Activated CD8-positive, alpha-beta memory T cell treated with anti-CD3 and anti-CD28 coated beads, Interleukin-2, amount 50 U/mL, for 24 hours (primary cell): ENCODE data around the gene OCEL1.

Experiments
- DNase-seq: peaks from one replicate; pipeline ENCODE4 v3.0.0-alpha.2; 2020; ENCODE audit errors: extremely low read depth

Gene OCEL1

DNA sequence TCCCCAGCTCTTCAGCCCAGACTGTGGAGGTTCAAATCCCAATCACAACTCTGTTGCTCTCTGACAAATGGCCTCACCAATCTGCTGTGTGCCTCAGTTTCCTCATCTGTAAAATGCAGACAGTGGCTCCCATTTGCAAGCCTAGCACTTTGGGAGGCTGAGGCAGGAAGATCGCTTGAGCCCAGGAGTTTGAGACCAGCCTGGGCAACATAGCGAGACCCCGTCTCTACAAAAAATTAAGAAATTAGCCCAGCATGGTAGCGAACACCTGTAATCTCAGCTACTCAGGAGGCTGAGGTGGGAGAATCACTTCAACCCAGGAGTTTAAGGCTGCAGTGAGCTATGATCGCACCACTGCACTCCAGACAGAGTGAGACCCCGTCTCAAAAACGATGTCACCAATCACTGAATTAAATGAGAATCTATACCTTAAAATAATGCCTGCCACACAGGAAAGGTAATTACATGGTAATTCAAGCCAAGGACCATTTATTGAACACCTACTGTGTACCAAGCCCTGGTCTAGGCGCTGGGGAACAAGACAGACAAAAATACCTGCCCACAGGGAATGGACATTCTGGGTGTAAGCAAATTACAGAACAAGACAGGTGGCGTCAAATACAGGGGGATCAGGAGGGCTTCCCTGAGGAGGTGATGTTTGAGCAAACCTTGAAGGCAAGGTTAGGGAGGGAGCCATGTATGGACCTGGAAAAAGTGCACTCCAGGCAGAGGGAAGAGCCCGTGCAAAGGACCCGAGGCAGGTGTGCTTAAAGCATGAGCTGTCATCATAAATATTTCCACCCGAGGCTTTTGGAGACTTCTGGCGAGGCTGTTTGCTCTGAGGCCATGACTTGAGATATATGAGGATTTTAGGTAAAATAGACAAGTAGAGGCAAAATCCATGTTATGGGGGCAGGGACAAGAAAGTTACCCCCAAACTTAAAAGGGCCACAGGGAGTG is 12.0 kb downstream of the OCEL1 start:
- DNase-seq: no peak

DNA sequence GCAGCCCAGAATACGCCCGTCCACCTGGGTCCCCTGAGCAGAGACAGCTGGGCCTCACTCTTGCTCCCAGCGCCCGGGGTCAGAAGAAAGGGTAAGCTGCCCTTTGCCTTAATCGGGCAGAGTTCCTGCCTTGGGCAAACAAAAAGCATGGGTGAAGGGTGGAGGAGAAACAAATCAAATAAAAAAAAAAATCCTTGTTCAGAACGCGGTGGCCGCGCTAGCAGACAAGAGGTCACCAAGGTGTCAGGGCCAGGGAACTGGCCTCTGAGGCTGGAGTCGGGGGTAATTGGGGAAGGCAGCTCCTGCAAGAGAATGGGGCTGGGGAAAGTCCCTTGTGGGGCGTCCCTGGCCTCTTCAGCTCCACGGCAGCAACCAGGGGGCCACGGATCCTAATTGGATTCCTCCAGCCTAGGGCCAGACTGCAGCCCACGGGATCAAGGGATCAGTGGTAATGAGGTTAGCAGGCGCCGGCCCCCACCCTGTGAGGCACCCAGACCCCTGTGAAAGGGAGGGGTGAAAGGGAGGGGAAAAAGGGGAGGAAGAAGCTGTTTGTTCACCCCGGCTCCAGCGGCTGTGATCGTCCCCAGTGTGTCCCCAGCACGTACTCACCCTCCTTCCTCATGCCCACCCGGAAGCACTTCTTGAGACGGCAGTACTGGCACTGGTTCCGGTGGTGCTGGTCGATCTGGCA is 14.2 kb downstream of the OCEL1 start:
- no peak for DNase-seq

GRCh38 chr19:17240826-17241399 is 14.9 kb downstream of the OCEL1 start:
- DNase-seq: no peak

DNA sequence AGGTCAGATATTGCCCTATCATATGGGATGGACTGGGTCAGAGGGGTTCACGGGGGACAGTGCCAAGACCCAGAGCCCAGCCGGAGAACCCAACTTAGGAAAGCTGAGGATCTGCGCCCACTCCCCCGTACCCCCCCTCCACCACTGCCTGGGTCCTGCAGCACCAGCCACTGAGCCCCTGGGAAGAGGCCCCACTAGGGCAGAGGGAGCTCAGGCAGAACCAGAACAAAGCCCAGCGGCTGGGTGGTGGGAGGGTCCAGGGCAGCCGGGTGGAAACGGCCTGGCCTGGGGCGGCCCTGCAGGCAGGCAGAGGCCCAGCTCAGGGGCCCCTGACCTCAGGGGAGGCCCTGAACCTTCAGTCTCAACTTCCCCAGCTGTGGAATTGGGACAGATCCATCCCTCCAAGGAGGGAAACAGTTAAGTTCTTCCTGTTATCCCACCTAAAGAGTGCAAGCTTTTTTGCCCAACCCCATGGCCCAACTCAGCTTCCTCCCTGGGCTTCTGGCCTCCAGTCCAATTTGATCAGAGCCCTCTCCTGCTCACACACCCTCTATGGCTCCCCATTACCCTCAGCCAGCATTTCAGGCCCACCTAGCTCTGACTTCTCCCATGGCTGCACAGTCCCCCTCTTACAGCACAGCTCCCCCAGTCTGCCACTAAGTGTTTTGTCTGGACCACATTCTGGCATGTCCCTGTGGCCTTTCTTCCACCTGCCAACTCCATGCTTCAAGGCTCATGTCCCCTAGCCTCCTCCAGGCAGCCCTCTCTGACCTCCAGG is 16.6 kb downstream of the OCEL1 start:
- no peak for DNase-seq

GRCh38 chr19:17243211-17243829 is 17.3 kb downstream of the OCEL1 start:
- DNase-seq: no peak

GRCh38 chr19:17243830-17244617 is 18.0 kb downstream of the OCEL1 start:
- no peak for DNase-seq

GRCh38 chr19:17244618-17245534 is 18.9 kb downstream of the OCEL1 start:
- DNase-seq: no peak

DNA sequence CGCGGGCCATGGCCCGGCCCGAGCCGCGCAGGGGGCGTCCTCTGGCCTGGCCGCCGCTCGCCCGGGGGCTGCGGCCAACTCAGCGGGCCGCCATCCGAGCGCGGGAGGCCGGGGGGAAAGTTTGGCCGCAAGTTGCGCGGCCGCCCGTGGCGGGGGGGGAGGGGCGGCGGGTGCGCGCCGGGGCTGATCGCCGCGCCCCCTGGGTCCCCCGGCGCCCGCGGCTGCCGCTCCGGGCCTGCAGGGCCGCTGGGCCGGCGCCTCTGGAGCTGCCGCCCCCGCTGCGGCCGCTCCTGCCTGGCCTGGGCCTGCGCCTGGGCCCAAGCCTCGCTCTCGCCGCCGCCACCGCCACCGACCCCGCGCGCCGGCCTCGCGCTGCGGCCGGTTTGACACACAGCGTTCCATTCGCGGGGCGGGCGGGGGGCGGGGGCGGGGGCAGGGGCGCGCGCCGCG is 19.5 kb downstream of the OCEL1 start, which contains the start of gene NR2F6:
Gene NR2F6, minus strand, starts transcription at position 385 of the 450 bp plus-strand sequence. CDS start 699 bp downstream, outside the sequence.
- DNase-seq: no peak

DNA sequence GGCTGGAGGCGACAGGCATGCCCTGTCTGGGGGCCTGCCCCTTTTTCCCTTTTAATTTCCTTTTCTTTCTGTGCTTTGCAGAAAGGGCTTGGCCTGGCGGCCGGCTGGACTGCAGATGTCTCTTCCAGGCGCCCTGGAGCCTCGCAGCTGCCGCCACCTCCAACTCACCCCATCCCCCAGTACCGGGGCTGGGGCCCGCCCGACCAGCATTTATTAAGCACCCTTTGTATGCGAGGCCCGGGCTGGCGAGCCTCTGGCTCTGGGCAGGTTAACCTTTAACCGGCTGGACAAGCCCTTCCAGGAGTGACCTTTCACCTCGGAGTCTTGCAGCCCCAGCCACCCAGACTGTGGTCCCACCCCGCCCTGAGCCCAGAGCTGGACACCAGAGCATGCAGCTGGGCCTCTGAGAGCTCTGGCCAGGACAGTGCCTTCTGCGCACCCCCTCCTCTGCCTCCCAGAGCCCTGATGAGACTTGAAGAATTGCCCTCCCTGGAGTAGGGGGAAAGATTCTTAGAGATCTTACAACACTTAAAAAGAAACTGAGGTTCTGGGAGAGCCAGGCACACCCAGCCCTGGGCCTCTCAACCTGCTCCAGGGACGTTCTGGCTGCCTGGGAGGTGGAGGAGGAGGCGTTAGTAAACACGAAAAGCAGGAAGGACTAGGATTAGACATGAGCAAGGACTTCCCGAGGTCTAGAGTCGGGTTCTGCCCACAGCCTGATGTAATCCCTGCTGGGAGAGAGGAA is 20.8 kb downstream of the OCEL1 start:
- DNase-seq: no peak

- DNase-seq: no peak
Observed at GRCh38 chr19:17248011-17248776, 22.2 kb downstream of the OCEL1 start.

- DNase-seq: no peak
Observed at GRCh38 chr19:17249887-17250548, 24.0 kb downstream of the OCEL1 start.

- DNase-seq: no peak
Observed at GRCh38 chr19:17254636-17255035, 28.6 kb downstream of the OCEL1 start.

GRCh38 chr19:17255150-17255621 is 29.2 kb downstream of the OCEL1 start:
- DNase-seq: no peak

DNA sequence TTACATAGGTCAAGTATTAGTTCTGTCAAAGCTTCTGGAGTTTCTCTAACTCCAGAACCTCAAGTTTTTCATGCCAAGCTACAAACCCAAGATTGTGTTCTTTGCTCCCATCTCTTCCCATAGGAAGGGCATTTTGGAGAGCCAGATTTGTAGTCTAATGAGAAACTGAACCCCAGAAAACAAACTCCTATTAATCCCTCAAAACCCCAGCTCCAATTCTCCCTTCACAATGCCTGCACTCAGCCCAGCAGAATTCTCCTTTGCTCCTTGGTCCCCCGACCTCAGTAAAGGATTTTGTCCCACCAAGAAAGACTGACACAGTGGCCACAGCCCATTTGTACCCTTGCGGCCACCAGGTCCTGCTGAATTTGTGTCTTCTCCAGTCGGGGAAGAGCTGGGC is 30.1 kb downstream of the OCEL1 start:
- no peak for DNase-seq

DNA sequence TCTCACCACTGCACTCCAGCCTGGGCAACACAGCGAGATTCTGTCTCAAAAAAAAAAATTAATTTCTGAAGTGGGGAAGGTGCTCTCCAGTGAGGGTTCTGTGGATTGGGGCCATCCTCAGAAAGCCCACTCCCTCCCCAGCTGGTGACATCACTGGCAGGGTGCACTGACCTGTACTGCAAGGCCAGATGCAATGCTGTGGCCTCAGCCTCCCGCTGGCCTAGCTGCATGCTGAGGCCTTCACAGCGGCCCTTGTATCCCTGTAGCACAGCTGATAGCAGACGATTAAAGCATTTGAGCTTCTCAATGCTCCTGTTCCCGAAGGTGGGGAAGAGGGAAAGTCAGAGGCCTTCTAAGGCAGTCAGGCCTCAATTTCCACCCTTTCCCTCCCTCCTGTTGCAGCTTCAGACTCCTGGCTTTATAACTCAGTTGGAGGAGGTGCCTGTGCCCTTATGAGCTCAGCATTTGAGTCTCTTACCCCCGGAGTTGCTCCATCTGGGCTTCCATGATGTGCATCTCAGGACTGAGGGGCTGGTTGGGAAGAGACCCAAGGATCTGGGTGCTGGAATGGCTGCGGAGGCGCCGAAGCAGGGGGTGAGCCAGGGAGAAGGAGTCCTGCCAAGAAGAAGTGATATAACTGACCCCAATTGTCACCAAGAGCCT is 33.2 kb downstream of the OCEL1 start:
- no peak for DNase-seq

GRCh38 chr19:17259934-17260333 is 33.9 kb downstream of the OCEL1 start:
- DNase-seq: no peak
